ENCODE results near the gene SLC27A5. TPM values are rescaled to one million over a fixed set of nuclear protein-coding genes. Genes with fewer than 3 reads are reported as not detected.
A peak's percentile ranks its signal among the peaks of the same experiment; 100 is the strongest.

Gene SLC27A5
- total and polyA plus RNA-seq, 9 of the 15 experiments (the other 6 are each of a cell fraction or from before 2014, with no cell fraction given), result 42.2 to 318 (median 64.7) TPM

- TF ChIP-seq CTBP1 (IDR thresholded peaks at IDR 0.05; ENCODE audit: borderline replicate concordance), result peak; percentile 99
- TF ChIP-seq SIN3A (IDR thresholded peaks at IDR 0.05; ENCODE audit: borderline replicate concordance in 2 of 2, control insufficient read depth in 1 of 2, low read depth in 2 of 2, low read length in 2 of 2), result no peak
- TF ChIP-seq ZNF395 (CRISPR knock-in tag; IDR thresholded peaks at IDR 0.05), result peak; percentile 76; the same call in 1 of the 2 replicates
- no peak for TF ChIP-seq MIER1 (IDR thresholded peaks at IDR 0.05; ENCODE audit: low read depth)
- peak; percentile 92 for TF ChIP-seq TFE3 (CRISPR knock-in tag; IDR thresholded peaks at IDR 0.05)
- no peak for TF ChIP-seq ZNF133 (CRISPR knock-in tag; IDR thresholded peaks at IDR 0.05)
- TF ChIP-seq MAX (CRISPR knock-in tag; IDR thresholded peaks at IDR 0.05), result peak; percentile 74
- no peak for TF ChIP-seq ARNT (IDR thresholded peaks at IDR 0.05)
- TF ChIP-seq MEF2A (IDR thresholded peaks at IDR 0.05; ENCODE audit: control insufficient read depth, low read depth, low read length), result no peak
- TF ChIP-seq NRF1 (conservative IDR thresholded peaks at IDR 0.05 in 1 of 2, IDR thresholded peaks at IDR 0.05 in 1 of 2), result peak; percentile 76 to 81
- TF ChIP-seq EP400 (IDR thresholded peaks at IDR 0.05), result no peak
- TF ChIP-seq CBFB (CRISPR knock-in tag; IDR thresholded peaks at IDR 0.05), result peak; percentile 95
- peak; percentile 73 for TF ChIP-seq BHLHE40 (IDR thresholded peaks at IDR 0.05; ENCODE audit: low read length)
- no peak for TF ChIP-seq CBX8 (IDR thresholded peaks at IDR 0.05; ENCODE audit: borderline replicate concordance, extremely low read depth, low read depth, low read length, poor library complexity, severe bottlenecking)
- TF ChIP-seq ATF1 (CRISPR knock-in tag; IDR thresholded peaks at IDR 0.05), result no peak
- TF ChIP-seq ATF1 (tag; IDR thresholded peaks at IDR 0.05), result peak; percentile 29; the same call in 1 of the 2 replicates
- TF ChIP-seq GABPB1 (CRISPR knock-in tag; IDR thresholded peaks at IDR 0.05), result peak; percentile 41; the same call in 1 of the 2 replicates
- TF ChIP-seq CREB1 (IDR thresholded peaks at IDR 0.05), result no peak
- peak; percentile 37; the same call in 1 of the 2 replicates for TF ChIP-seq CREB1 (CRISPR knock-in tag; IDR thresholded peaks at IDR 0.05)
- TF ChIP-seq, protein P1, sequence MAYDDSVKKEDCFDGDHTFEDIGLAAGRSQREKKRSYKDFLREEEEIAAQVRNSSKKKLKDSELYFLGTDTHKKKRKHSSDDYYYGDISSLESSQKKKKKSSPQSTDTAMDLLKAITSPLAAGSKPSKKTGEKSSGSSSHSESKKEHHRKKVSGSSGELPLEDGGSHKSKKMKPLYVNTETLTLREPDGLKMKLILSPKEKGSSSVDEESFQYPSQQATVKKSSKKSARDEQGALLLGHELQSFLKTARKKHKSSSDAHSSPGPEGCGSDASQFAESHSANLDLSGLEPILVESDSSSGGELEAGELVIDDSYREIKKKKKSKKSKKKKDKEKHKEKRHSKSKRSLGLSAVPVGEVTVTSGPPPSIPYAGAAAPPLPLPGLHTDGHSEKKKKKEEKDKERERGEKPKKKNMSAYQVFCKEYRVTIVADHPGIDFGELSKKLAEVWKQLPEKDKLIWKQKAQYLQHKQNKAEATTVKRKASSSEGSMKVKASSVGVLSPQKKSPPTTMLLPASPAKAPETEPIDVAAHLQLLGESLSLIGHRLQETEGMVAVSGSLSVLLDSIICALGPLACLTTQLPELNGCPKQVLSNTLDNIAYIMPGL (CRISPR knock-in tag; IDR thresholded peaks at IDR 0.05), result no peak
- TF ChIP-seq U2AF1 (optimal IDR thresholded peaks at IDR 0.05; ENCODE audit: low read depth, low read length), result no peak
- peak; percentile 66 for TF ChIP-seq DACH1 (IDR thresholded peaks at IDR 0.05; ENCODE audit: partially characterized antibody)
- no peak for TF ChIP-seq NCOA1 (IDR thresholded peaks at IDR 0.05; ENCODE audit: low read depth)
- TF ChIP-seq KDM1A (IDR thresholded peaks at IDR 0.05), result peak; percentile 43 to 56; a peak in 2 of 4 replicates
- peak; percentile 46; the same call in 1 of the 2 replicates for TF ChIP-seq JUND (IDR thresholded peaks at IDR 0.05; ENCODE audit: borderline replicate concordance, low read depth, low read length)
- no peak for TF ChIP-seq JUND (tag; IDR thresholded peaks at IDR 0.05; ENCODE audit: borderline replicate concordance, low read depth, low read length)
Observed at GRCh38 chr19:58509731-58510083, 2.1 kb downstream of the SLC27A5 start (continued).

All from K562 (cell line).